ENCODE data around the gene SEZ6L. TPM values are rescaled to one million over a fixed set of nuclear protein-coding genes. Genes with fewer than 3 reads are reported as not detected.

Gene SEZ6L
- total RNA-seq, 1 experiment from 2014 or later: 0.13 TPM

DNA sequence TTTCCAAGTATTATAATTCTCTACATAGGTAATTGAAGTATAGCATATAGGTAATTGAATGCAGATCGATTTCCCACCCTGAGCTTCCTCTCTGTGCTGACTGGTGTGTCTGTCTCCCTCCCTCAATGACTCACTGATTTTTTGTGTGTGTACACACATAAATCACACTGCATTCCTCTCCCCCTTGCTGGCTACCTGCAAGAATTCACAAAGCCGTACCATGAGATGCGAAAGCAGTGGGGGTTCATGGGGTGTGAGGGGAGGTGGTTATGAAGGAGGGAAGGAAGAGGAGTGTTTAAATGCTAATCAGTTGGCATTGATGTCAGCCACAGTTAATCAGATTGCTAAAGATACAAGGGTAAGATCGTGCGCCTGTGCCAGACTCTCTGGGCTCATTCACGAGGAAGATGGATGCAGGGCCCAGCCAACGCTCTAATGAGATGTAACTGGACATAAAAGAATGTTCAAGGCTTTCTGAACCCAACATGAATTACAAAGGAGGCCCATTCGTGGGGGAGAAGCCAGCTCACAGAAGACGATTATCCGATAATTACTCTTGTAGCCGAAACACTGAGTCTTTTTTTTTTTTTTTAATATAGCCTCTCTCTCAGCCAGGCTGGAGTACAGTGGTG is 107.4 kb downstream of the SEZ6L start:
- Histone ChIP-seq H3K27ac (ENCODE audit: insufficient read length, low read depth, low read length) (no peak overlapping the region), H3K9me3 (ENCODE audit: control insufficient read depth, low read depth, low read length) (no peaks in the 10 kb centered on the region), H3K18ac (ENCODE audit: insufficient read length, low read depth, low read length) (no peak overlapping the region), H3K14ac (ENCODE audit: insufficient read depth, low read length) (no peak overlapping the region), H3K79me1 (ENCODE audit: insufficient read depth, low read depth, low read length, poor library complexity, severe bottlenecking) (no peaks in the 10 kb centered on the region), H3K4me2 (ENCODE audit: insufficient read depth, insufficient read length, low read length) (no peak overlapping the region), H2BK12ac (ENCODE audit: insufficient read length, low read depth, low read length) (no peak overlapping the region), H2BK20ac (ENCODE audit: low read depth, low read length, poor library complexity, severe bottlenecking) (no peak overlapping the region), H2AK5ac (ENCODE audit: insufficient read length, low read length) (no peak overlapping the region), H3K23me2 (ENCODE audit: insufficient read length, low read depth, low read length, poor library complexity, severe bottlenecking) (no peaks in the 10 kb centered on the region), H3K79me2 (ENCODE audit: insufficient read depth, low read length) (no peaks in the 10 kb centered on the region), H4K20me1 (ENCODE audit: control insufficient read depth, insufficient read depth, insufficient read length) (no peaks in the 10 kb centered on the region), H3K4me1 (ENCODE audit: insufficient read depth, low read length) (no peaks in the 10 kb centered on the region), H2AFZ (ENCODE audit: low read length) (no peak overlapping the region), H2BK15ac (ENCODE audit: low read depth, low read length) (no peak overlapping the region), H4K8ac (replicated peaks; ENCODE audit: insufficient read length, low read depth, low read length) (no peak overlapping the region), H3K23ac (ENCODE audit: insufficient read length, low read depth, low read length) (no peak overlapping the region), H2BK120ac (ENCODE audit: low read depth, low read length, poor library complexity, severe bottlenecking) (no peak overlapping the region), H3K9ac (ENCODE audit: extremely low read depth, insufficient read length, low read length) (no peak overlapping the region), H3K4ac (ENCODE audit: low read depth, low read length) (no peak overlapping the region), H4K5ac (ENCODE audit: insufficient read length, low read depth, low read length) (no peak overlapping the region), H3K27me3 (ENCODE audit: insufficient read depth, low read length) (no peaks in the 10 kb centered on the region), H3K56ac (ENCODE audit: insufficient read length, low read depth, low read length) (no peak overlapping the region), H2BK5ac (ENCODE audit: insufficient read length, low read length) (no peak overlapping the region), H3T11ph (ENCODE audit: low read length) (no peak overlapping the region), H4K91ac (ENCODE audit: insufficient read length, low read depth, low read length) (no peak overlapping the region)
- Mint-ChIP-seq H3K4me1 (peaks cover 5 to 10% of the 10 kb centered on the region in 2 experiments), H3K4me3 (no peak overlapping the region), H3K27me3 (ENCODE audit: low read depth) (peaks cover 12% of the 10 kb centered on the region), H3K27ac (no peak overlapping the region), H3K9me3 (no peaks in the 10 kb centered on the region), H3K36me3 (ENCODE audit: insufficient read depth in 1 of 3, low read depth in 3 of 3) (no peaks in the 10 kb centered on the region)
- TF ChIP-seq, protein P1, sequence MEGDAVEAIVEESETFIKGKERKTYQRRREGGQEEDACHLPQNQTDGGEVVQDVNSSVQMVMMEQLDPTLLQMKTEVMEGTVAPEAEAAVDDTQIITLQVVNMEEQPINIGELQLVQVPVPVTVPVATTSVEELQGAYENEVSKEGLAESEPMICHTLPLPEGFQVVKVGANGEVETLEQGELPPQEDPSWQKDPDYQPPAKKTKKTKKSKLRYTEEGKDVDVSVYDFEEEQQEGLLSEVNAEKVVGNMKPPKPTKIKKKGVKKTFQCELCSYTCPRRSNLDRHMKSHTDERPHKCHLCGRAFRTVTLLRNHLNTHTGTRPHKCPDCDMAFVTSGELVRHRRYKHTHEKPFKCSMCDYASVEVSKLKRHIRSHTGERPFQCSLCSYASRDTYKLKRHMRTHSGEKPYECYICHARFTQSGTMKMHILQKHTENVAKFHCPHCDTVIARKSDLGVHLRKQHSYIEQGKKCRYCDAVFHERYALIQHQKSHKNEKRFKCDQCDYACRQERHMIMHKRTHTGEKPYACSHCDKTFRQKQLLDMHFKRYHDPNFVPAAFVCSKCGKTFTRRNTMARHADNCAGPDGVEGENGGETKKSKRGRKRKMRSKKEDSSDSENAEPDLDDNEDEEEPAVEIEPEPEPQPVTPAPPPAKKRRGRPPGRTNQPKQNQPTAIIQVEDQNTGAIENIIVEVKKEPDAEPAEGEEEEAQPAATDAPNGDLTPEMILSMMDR (conservative IDR thresholded peaks at IDR 0.05): no peak
- no peak for DNase-seq
- no CpG with 5 or more reads among the region's 11 CpGs for WGBS (ENCODE audit: extremely low coverage, insufficient read length, low lambda C conversion rate)
